Measurements from ENCODE around the gene KRTAP4-2.

KRTAP4-2 gene

DNA sequence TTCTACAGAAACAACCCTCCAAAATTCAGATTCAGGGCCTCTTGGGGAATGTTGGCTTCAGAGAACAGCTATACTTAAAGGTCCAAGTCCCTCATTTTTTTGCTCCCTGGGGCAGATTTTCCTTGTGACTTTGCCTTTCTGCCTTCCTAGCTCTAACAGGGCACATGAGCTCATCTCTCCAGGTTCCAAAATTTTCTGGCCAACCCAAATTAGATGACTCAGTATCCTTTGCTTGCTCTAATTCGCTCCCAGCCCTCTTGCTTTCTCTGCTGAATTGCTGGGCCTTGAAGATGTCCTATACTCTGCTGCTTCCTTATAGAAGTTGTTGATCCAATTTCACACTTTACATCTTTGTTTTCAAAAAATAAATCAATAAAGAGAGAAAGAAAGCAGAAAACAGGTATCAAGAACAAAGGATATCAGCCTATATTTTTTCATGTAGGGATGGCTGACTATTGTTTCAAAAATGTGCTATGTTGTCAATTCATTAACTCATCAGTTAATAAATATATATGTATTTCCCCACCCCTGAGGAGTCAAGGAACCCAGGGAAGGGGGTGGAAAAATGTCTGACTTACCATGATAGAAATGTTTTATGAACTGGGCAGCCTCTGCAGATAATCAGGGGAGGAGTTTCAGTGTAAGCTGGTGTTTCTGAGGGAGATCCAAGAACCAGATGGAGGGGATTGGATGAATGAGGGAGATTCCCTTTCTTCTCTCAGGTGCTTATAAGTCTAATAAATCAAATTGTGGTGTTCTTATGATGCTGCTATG lies 1.0 kb upstream of the KRTAP4-2 start:
- no peak overlapping the region for H3K9ac ChIP-seq (ENCODE audit: insufficient read length, low read depth)
- no peak for TF ChIP-seq YY1 (IDR thresholded peaks at IDR 0.05; ENCODE audit: insufficient read depth, insufficient read length)
- TF ChIP-seq ZNF274 (IDR thresholded peaks at IDR 0.05; ENCODE audit: low read depth, low read length) = no peak
- no peak for TF ChIP-seq SUZ12 (IDR thresholded peaks at IDR 0.05; ENCODE audit: extremely low read depth, insufficient read depth, insufficient read length)
- DNase-seq (ENCODE audit: low read depth, low spot score) = no peak

DNA sequence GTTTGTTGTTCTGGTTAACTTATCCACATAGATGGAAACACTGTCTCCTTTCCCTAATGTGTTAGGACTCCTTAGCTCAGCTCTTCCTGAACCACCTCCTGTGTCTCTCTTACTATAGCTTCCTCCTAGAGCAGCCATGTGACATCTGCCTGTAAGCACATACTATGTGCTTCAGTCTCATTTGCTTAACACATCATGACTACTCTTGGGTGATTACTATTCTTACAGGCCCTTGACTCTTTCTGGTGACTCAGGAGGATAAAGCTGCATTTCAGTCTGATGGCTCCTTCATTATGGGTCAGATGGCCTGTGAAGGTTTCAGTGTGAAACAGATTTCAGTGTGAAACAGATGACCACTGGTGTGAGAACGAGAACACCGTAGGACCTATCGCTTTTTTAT lies 320 bp upstream of the KRTAP4-2 start:
- Histone ChIP-seq H3K4me3 (ENCODE audit: insufficient read length, low read depth) (no peak overlapping the region), H3K9ac (ENCODE audit: insufficient read length, low read depth) (no peak overlapping the region), H3K27me3 (ENCODE audit: insufficient read depth, insufficient read length) (no peaks in the 10 kb centered on the region), H3K36me3 (ENCODE audit: insufficient read depth, insufficient read length, low read length) (no peaks in the 10 kb centered on the region), H3K9me3 (ENCODE audit: insufficient read depth, low read length) (no peaks in the 10 kb centered on the region), H3K4me1 (ENCODE audit: insufficient read depth, insufficient read length) (no peaks in the 10 kb centered on the region)
- TF ChIP-seq ZNF274 (IDR thresholded peaks at IDR 0.05; ENCODE audit: low read depth, low read length) = no peak
- TF ChIP-seq YY1 (IDR thresholded peaks at IDR 0.05; ENCODE audit: insufficient read depth, insufficient read length) = no peak
- no peak for TF ChIP-seq SUZ12 (IDR thresholded peaks at IDR 0.05; ENCODE audit: extremely low read depth, insufficient read depth, insufficient read length)
- no peak for DNase-seq (ENCODE audit: low read depth, low spot score)

More for the DNA sequence above, 1.0 kb upstream of the KRTAP4-2 start:
- H3K9me3 ChIP-seq (ENCODE audit: insufficient read depth, low read length) = no peaks in the 10 kb centered on the region
- H3K27me3 ChIP-seq (ENCODE audit: insufficient read depth, insufficient read length) = no peaks in the 10 kb centered on the region
- H3K36me3 ChIP-seq (ENCODE audit: insufficient read depth, insufficient read length, low read length) = no peaks in the 10 kb centered on the region
- no peak overlapping the region for H3K4me3 ChIP-seq (ENCODE audit: insufficient read length, low read depth)
- H3K4me1 ChIP-seq (ENCODE audit: insufficient read depth, insufficient read length) = no peaks in the 10 kb centered on the region

DNA sequence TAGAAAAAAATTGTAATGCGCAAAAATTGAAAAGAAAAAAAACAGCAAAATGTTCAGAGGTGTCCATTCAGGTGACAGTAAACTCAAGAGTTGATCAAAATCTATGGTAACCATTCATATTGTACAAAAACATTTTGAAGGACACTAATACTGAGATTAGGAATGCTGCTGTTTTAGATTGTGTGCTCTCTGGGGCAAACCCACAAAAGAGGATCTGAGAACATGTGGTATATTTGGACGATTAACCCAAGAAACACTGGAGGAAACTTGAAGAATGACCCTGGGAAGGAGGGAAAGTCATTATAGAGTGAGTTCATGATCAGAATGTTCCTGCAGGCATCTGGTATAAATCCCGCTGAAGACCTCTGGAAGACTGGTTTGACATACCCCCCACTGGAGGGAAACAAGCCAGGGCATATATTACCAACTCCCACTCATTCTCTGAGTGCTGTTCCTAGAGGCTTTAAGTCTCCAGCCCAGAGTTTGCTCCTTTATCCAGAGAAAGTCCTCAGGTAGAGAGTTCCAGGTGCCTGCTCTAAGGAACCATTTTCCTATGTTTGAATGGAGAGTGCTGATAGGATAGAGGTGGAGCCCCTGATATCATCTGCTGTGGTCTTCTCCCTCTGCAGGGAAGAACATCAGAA lies 1.2 kb downstream of the KRTAP4-2 start:
- Histone ChIP-seq H3K9ac (ENCODE audit: insufficient read length, low read depth) (no peak overlapping the region), H3K9me3 (ENCODE audit: insufficient read depth, low read length) (no peaks in the 10 kb centered on the region), H3K27me3 (ENCODE audit: insufficient read depth, insufficient read length) (no peaks in the 10 kb centered on the region), H3K36me3 (ENCODE audit: insufficient read depth, insufficient read length, low read length) (no peaks in the 10 kb centered on the region), H3K4me1 (ENCODE audit: insufficient read depth, insufficient read length) (no peaks in the 10 kb centered on the region), H3K4me3 (ENCODE audit: insufficient read length, low read depth) (no peak overlapping the region)
- DNase-seq (ENCODE audit: low read depth, low spot score) = no peak
- TF ChIP-seq ZNF274 (IDR thresholded peaks at IDR 0.05; ENCODE audit: low read depth, low read length) = no peak
- TF ChIP-seq YY1 (IDR thresholded peaks at IDR 0.05; ENCODE audit: insufficient read depth, insufficient read length) = no peak
- no peak for TF ChIP-seq SUZ12 (IDR thresholded peaks at IDR 0.05; ENCODE audit: extremely low read depth, insufficient read depth, insufficient read length)

DNA sequence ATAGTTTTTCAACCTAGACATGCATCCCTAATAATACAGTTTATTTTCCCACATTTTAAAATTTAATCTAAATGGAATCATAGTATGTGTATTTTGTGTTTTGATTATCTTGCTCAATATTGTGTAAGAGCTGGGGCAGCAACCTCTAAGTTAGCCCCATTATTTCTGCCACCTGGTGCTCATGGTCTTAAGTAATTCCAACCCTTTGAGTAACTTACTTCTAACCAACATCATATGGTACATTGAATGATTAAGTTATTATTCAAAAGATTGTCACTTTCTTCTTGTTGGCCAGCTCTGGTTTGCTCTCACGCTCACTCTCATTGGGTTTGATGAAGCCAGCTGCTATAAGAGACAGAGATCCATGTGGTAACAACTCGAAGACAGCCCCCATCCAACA lies 6.1 kb downstream of the KRTAP4-2 start:
- Histone ChIP-seq H3K4me1 (ENCODE audit: insufficient read depth, insufficient read length) (no peaks in the 10 kb centered on the region), H3K27me3 (ENCODE audit: insufficient read depth, insufficient read length) (no peaks in the 10 kb centered on the region), H3K36me3 (ENCODE audit: insufficient read depth, insufficient read length, low read length) (no peaks in the 10 kb centered on the region), H3K4me3 (ENCODE audit: insufficient read length, low read depth) (no peak overlapping the region), H3K9me3 (ENCODE audit: insufficient read depth, low read length) (no peaks in the 10 kb centered on the region), H3K9ac (ENCODE audit: insufficient read length, low read depth) (no peak overlapping the region)
- no peak for DNase-seq (ENCODE audit: low read depth, low spot score)
- no peak for TF ChIP-seq YY1 (IDR thresholded peaks at IDR 0.05; ENCODE audit: insufficient read depth, insufficient read length)
- TF ChIP-seq ZNF274 (IDR thresholded peaks at IDR 0.05; ENCODE audit: low read depth, low read length) = no peak
- no peak for TF ChIP-seq SUZ12 (IDR thresholded peaks at IDR 0.05; ENCODE audit: extremely low read depth, insufficient read depth, insufficient read length)

DNA sequence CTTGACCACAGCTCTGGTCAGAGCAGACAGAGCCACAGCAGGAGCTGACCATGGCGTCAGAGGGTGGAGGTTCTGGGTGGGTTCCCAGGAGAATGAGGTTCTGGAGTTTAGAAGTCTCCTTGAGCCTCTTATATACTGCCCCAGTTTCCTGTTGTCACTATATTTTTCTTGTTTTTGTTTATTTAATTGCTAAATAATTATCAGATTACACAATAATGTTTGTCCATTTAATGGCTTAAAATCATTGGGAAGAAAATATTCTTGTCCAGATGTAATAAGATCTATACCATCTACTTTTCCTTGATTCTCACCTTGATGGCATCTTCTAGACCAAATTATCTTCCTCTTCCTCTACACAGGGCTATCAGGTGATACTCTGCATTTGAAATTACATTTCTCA lies 9.9 kb downstream of the KRTAP4-2 start, which contains the start of gene KRTAP4-3:
TSS of gene KRTAP4-3 (minus strand) at position 101 of the 400 bp plus-strand sequence. CDS start at position 52, 49 bp downstream.
- H3K4me1 ChIP-seq (ENCODE audit: insufficient read depth, insufficient read length) = no peaks in the 10 kb centered on the region
- H3K9ac ChIP-seq (ENCODE audit: insufficient read length, low read depth) = no peak within 1 kb of the TSS
- H3K27me3 ChIP-seq (ENCODE audit: insufficient read depth, insufficient read length) = no peaks in the 10 kb centered on the region
- no peak for DNase-seq (ENCODE audit: low read depth, low spot score)
- H3K36me3 ChIP-seq (ENCODE audit: insufficient read depth, insufficient read length, low read length) = no peaks in the 10 kb centered on the region
- no peak within 1 kb of the TSS for H3K4me3 ChIP-seq (ENCODE audit: insufficient read length, low read depth)
- no peak for TF ChIP-seq ZNF274 (IDR thresholded peaks at IDR 0.05; ENCODE audit: low read depth, low read length)
- TF ChIP-seq YY1 (IDR thresholded peaks at IDR 0.05; ENCODE audit: insufficient read depth, insufficient read length) = no peak
- no peak for TF ChIP-seq SUZ12 (IDR thresholded peaks at IDR 0.05; ENCODE audit: extremely low read depth, insufficient read depth, insufficient read length)
- no peaks in the 10 kb centered on the region for H3K9me3 ChIP-seq (ENCODE audit: insufficient read depth, low read length)

DNA sequence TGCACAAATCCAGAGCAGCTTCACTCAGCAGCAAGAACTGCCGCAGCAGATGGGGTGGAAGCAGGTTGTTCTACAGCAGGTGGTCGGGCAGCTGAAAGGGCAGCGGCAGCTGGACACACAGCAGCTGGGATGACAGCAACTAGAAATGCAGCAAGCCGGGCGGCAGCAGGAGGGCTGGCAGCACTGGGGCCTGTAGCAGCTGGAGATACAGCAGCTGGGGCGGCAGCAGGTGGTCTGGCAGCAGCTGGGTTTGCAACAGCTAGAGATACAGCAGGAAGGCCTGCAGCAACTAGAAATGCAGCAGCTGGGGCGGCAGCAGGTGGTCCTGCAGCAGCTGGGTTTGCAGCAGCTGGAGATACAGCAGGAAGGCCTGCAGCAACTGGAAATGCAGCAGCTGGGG lies 10.5 kb downstream of the KRTAP4-2 start:
- no peaks in the 10 kb centered on the region for H3K4me1 ChIP-seq (ENCODE audit: insufficient read depth, insufficient read length)
- H3K9me3 ChIP-seq (ENCODE audit: insufficient read depth, low read length) = no peaks in the 10 kb centered on the region
- TF ChIP-seq ZNF274 (IDR thresholded peaks at IDR 0.05; ENCODE audit: low read depth, low read length) (no peak), YY1 (IDR thresholded peaks at IDR 0.05; ENCODE audit: insufficient read depth, insufficient read length) (no peak), SUZ12 (IDR thresholded peaks at IDR 0.05; ENCODE audit: extremely low read depth, insufficient read depth, insufficient read length) (no peak)
- H3K36me3 ChIP-seq (ENCODE audit: insufficient read depth, insufficient read length, low read length) = no peaks in the 10 kb centered on the region
- H3K9ac ChIP-seq (ENCODE audit: insufficient read length, low read depth) = no peak overlapping the region
- H3K27me3 ChIP-seq (ENCODE audit: insufficient read depth, insufficient read length) = no peaks in the 10 kb centered on the region
- H3K4me3 ChIP-seq (ENCODE audit: insufficient read length, low read depth) = no peak overlapping the region
- DNase-seq (ENCODE audit: low read depth, low spot score) = no peak

DNA sequence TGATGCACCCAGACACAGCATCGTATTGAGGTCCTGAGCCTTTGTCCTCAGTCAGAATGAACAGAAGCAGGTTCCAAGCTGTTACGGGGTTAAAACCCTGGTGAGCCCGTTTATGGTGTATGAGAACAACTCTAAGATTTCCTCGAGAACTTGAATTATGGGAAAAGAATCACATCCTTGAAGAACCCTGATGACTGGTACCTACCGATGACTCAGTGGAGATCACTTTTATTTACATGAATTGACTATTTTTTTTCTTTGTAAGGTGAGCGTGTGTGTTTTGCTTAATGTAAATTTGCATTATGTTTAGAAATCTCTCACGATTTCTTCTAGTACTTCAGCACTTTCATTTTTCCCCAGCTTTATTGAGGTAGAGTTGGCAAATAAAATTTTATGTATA lies 14.2 kb downstream of the KRTAP4-2 start:
- Histone ChIP-seq H3K9me3 (ENCODE audit: insufficient read depth, low read length) (no peaks in the 10 kb centered on the region), H3K4me3 (ENCODE audit: insufficient read length, low read depth) (no peak overlapping the region), H3K4me1 (ENCODE audit: insufficient read depth, insufficient read length) (no peaks in the 10 kb centered on the region), H3K27me3 (ENCODE audit: insufficient read depth, insufficient read length) (no peaks in the 10 kb centered on the region), H3K9ac (ENCODE audit: insufficient read length, low read depth) (no peak overlapping the region), H3K36me3 (ENCODE audit: insufficient read depth, insufficient read length, low read length) (no peaks in the 10 kb centered on the region)
- TF ChIP-seq YY1 (IDR thresholded peaks at IDR 0.05; ENCODE audit: insufficient read depth, insufficient read length) (no peak), SUZ12 (IDR thresholded peaks at IDR 0.05; ENCODE audit: extremely low read depth, insufficient read depth, insufficient read length) (no peak), ZNF274 (IDR thresholded peaks at IDR 0.05; ENCODE audit: low read depth, low read length) (no peak)
- DNase-seq (ENCODE audit: low read depth, low spot score) = no peak
